PFSK-1 (cell line): ENCODE data around the gene CTDSP2.

ENCODE experiments used
- POLR2AphosphoS5 ChIP-seq: IDR thresholded peaks from 2 replicates; pipeline ENCODE4 v1.6.1; 2012; ENCODE audit warnings: low read depth, mild to moderate bottlenecking, control low read depth, low read length, moderate library complexity
- SIN3A ChIP-seq: IDR thresholded peaks from 2 replicates; pipeline ENCODE4 v1.6.1; 2012; ENCODE audit warnings: mild to moderate bottlenecking, low read length, moderate library complexity, borderline replicate concordance; ENCODE audit not compliant: insufficient read depth
- TAF1 ChIP-seq: IDR thresholded peaks from 2 replicates; pipeline ENCODE4 v1.6.1; 2012; ENCODE audit warnings: low read length, control low read depth, borderline replicate concordance; ENCODE audit not compliant: insufficient read depth

GRCh38 chr12:57776247-57776587 is 70.3 kb downstream of the CTDSP2 start:
- TF ChIP-seq POLR2AphosphoS5: no peak
- TF ChIP-seq TAF1: no peak
- TF ChIP-seq SIN3A: no peak
